AG04450 (cell line): ENCODE results near the gene WDFY1. TPM values are rescaled to one million over a fixed set of nuclear protein-coding genes. Genes with fewer than 3 reads are reported as not detected.

Experiments
- CTCF ChIA-PET: fragments of 300-600, 350-600 bp; formaldehyde crosslinking; extraction: SDS; loops from one replicate; lab custom pipeline; 2022; ENCODE audit warnings: antibody characterized with exemption, inconsistent platforms; lab: Charles Lee
- POLR2A ChIA-PET: fragments of 350-600 bp; formaldehyde crosslinking; extraction: SDS; loops from one replicate; lab custom pipeline; 2021; ENCODE audit warnings: antibody characterized with exemption, inconsistent platforms; lab: Yijun Ruan, JAX
- DNase-seq: peaks from one replicate; pipeline ENCODE4 v3.0.0-alpha.2; 2011; ENCODE audit warnings: low read depth, low spot score
- H3K27ac ChIP-seq: one replicate; pipeline ENCODE4 v1.5.1; 2012; ENCODE audit warnings: low read depth, low read length, control low read depth
- H3K27me3 ChIP-seq: one replicate; pipeline ENCODE4 v1.6.0; 2012; ENCODE audit warnings: low read length; ENCODE audit not compliant: control insufficient read depth, insufficient read depth
- H3K4me3 ChIP-seq: 2 replicates; pipeline ENCODE4 v1.5.1; 2011; ENCODE audit warnings: mild to moderate bottlenecking, low read depth, low read length, control low read depth
- H3K9me3 ChIP-seq: 2 replicates; pipeline ENCODE4 v1.5.1; 2012; ENCODE audit warnings: low read length; ENCODE audit not compliant: control insufficient read depth, insufficient read depth
- polyA plus RNA-seq: library from polyadenylated mRNA; depleted of rRNA; stranded (reverse); fragments of >200 nt; gene quantifications from 2 replicates; pipeline ENCODE4 v1.2.3, GENCODE V29; 2011
- TF ChIP-seq, protein P1 (sequence below): IDR thresholded peaks from 2 replicates; pipeline ENCODE4 v1.5.1; 2011; ENCODE audit warnings: low read depth, low read length, control low read depth, inconsistent platforms

The WDFY1 gene
- polyA plus RNA-seq, 1 experiment: 74.8 TPM

DNA sequence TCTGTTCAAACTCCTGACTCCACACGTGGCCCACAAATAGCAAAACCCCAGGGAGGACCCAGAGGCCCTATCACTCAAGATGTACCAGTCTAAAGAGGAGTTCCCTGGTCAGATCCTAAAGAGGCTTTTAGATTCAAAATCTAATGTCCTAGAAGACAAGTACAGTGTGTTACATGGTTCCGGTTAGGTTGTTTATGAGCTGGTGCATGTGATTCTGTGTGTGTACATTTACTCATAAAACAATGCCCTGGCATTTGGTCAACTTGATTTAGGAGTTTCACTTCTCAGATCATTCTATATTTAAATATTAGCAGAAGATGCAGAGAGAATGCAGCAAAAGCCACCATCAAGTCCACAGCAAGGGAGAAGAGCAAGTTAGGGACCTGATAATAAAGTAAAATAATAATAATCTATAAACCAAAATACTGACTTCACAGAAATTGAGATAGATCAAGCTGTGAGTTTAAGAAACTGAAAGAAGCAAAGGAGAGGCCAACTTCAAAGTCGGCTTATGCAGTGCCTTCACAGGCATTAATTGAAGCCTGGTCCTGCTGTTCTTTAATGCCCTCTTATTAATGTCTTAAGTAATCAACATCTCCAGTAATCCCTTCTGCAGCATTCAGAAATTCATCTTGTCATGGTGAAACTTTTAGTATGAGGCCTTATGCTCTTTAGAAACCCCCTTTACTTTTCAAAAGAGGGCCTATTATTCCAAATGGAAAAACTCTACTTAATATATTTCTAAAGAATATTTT is 103.5 kb downstream of the WDFY1 start:
- no peak overlapping the region for H3K27ac ChIP-seq
- no peak overlapping the region for H3K4me3 ChIP-seq
- ChIA-PET POLR2A (interaction anchor here (0.5 kb wide), 1 partner anchor 72 kb away, joined by 3 read pairs; no protein-coding TSS in a partner anchor), CTCF (no interaction called here)
- DNase-seq: no peak
- no peaks in the 10 kb centered on the region for H3K27me3 ChIP-seq
- H3K9me3 ChIP-seq: no peaks in the 10 kb centered on the region
- TF ChIP-seq, protein P1, sequence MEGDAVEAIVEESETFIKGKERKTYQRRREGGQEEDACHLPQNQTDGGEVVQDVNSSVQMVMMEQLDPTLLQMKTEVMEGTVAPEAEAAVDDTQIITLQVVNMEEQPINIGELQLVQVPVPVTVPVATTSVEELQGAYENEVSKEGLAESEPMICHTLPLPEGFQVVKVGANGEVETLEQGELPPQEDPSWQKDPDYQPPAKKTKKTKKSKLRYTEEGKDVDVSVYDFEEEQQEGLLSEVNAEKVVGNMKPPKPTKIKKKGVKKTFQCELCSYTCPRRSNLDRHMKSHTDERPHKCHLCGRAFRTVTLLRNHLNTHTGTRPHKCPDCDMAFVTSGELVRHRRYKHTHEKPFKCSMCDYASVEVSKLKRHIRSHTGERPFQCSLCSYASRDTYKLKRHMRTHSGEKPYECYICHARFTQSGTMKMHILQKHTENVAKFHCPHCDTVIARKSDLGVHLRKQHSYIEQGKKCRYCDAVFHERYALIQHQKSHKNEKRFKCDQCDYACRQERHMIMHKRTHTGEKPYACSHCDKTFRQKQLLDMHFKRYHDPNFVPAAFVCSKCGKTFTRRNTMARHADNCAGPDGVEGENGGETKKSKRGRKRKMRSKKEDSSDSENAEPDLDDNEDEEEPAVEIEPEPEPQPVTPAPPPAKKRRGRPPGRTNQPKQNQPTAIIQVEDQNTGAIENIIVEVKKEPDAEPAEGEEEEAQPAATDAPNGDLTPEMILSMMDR: no peak

DNA sequence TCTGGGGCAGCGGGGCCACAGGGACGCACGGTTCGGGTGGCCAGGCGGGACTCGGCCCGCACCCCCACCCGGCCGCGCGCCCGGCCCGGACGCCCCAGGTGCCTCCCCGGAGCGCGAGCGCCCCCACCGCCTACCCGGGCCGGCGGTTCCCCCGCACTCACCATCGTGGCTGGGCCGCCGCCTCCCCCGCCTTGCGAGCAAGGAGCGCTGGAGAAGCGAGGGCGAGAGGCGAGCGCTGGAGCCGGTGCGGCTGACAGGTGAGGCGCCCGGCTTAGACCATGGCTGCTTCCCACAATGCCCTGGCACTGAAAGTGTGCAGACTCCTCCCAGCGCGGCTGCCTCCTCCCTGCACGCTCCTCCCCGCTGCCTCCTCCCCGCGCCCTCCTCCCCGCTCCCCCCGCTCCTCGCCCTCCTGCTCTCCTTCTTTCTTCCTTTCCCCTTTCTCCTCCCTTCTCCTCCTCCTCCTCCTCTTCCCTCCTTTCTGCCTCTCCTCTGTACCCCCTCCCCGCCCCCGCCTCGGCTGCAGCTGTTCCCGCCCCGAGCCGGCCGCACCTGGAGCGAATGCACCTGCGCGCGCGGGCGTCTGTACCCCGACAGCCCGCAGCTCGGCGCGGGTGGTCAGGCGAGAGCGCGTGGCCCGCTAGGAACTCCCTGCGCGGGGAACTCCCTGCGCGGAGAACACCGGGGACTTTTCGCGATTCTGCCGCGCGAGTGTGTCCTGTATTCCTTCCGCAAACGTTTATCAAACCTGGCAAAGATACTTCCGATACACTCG is 107.7 kb downstream of the WDFY1 start, which contains the start of gene AP1S3:
AP1S3 (minus strand) TSS at position 296 of the 775 bp plus-strand sequence; CDS start at position 164, 132 bp downstream.
- POLR2A ChIA-PET: interaction anchor here (0.6 kb wide), 1 partner anchor 93 kb away, joined by 4 read pairs; no protein-coding TSS in a partner anchor
- TF ChIP-seq, protein P1: no peak
- no peak within 1 kb of the TSS for H3K27ac ChIP-seq

DNA sequence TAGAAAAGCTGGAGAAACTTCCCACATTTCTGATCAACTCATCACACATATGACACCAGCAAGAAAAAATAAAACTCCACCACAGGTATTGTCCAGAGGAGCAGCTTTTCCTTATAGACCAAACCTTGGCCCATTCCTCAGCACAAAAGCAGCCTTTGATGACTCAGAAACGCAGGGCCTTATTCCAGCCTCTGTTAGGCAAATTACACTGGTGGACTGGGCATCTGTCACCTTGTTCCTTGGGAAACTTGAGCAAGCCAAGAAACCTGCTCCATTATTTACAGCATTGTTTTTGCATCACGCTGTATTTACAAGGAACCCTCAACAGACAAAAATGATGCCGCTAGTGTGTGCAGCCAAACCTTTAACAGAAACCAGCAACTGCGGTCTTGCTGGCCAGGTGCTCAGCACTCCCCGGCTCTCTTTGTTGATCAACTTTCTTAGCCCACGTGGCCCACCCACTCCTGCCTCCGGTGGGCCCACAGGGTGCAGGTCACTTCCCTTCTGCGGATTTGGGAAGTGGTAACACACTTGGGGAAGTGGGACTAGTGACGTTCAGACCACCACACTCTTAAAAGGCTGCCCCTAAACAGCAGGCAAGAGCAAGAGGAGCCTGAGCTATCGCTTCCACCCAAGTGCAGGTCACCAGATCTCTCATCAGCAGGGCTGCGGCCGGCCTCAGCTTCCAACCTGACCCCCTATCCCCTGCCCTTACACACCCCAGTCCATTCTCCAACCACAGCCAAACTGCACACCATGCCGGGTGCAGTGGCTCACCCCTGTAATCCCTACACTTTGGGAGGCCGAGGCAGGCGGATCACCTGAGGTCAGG is 109.2 kb downstream of the WDFY1 start:
- Histone ChIP-seq H3K4me3 (no peak overlapping the region), H3K27me3 (no peaks in the 10 kb centered on the region), H3K9me3 (no peaks in the 10 kb centered on the region), H3K27ac (no peak overlapping the region)
- ChIA-PET POLR2A (no interaction called here), CTCF (no interaction called here)
- DNase-seq: no peak
- TF ChIP-seq, protein P1: no peak

More for the DNA sequence above, 107.7 kb downstream of the WDFY1 start, which contains the start of gene AP1S3:
- CTCF ChIA-PET: no interaction called here
- Histone ChIP-seq H3K4me3 (peak within 1 kb of the TSS; percentile 69), H3K27me3 (no peaks in the 10 kb centered on the region), H3K9me3 (no peaks in the 10 kb centered on the region)
- no peak for DNase-seq

DNA sequence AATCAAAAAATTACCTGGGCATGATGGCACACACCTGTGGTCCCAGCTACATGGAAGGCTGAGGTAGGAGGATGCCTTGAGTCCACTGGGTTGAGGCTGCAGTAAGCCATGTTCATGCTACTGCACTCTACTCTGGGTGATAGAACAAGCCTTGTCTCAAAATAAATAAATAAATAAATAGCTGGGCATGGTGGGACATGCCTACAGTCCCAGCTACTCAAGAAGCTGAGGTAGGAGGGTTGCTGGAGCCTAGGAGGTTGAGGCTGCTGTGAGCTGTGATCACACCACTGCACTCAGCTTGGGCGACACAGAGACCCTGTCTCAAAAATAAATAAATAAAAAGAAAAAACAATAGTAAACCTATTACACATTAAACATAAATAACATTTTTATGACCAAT is 110.7 kb downstream of the WDFY1 start:
- Histone ChIP-seq H3K27me3 (no peaks in the 10 kb centered on the region), H3K4me3 (no peak overlapping the region), H3K9me3 (no peaks in the 10 kb centered on the region), H3K27ac (no peak overlapping the region)
- DNase-seq: no peak
- ChIA-PET CTCF (no interaction called here), POLR2A (no interaction called here)
- TF ChIP-seq, protein P1: no peak
